T-helper 1 cell treated with Interleukin-12 subunit alpha and Interleukin-12 subunit beta and Interleukin-4 antibody, amounts not matched to agents 30 μg/mL and 1 μg/mL, for 36 hours (primary cell): ENCODE results near the gene CALML5.
"Not testable (repeated sequence)": the region's sequence is repeated elsewhere in the genome, so short reads cannot be mapped to it uniquely, and the experiment has no call there.

Experiments
- H3K27ac Mint-ChIP-seq: one replicate; pipeline ENCODE4 v1.8.0; 2021; ENCODE audit warnings: mild to moderate bottlenecking, mixed read lengths
- H3K27me3 Mint-ChIP-seq: one replicate; pipeline ENCODE4 v1.8.0; 2021; ENCODE audit warnings: low read depth, mixed read lengths
- H3K36me3 Mint-ChIP-seq: one replicate; pipeline ENCODE4 v1.8.0; 2021; ENCODE audit warnings: low read depth, mixed read lengths
- H3K4me1 Mint-ChIP-seq: one replicate; pipeline ENCODE4 v1.8.0; 2021; ENCODE audit warnings: low read depth, mixed read lengths
- H3K4me3 Mint-ChIP-seq: one replicate; pipeline ENCODE4 v1.8.0; 2021; ENCODE audit warnings: mild to moderate bottlenecking, moderate library complexity, mixed read lengths
- H3K9me3 Mint-ChIP-seq: one replicate; pipeline ENCODE4 v1.8.0; 2021; ENCODE audit warnings: mixed read lengths

Gene CALML5

GRCh38 chr10:5479481-5480161 lies 19.7 kb downstream of the CALML5 start:
- Mint-ChIP-seq H3K9me3 (no peaks in the 10 kb centered on the region), H3K36me3 (no peaks in the 10 kb centered on the region), H3K4me3 (no peak overlapping the region), H3K27ac (no peak overlapping the region), H3K4me1 (no peaks in the 10 kb centered on the region), H3K27me3 (peaks cover 4% of the 10 kb centered on the region)

- no peak overlapping the region for H3K27ac Mint-ChIP-seq
- H3K4me3 Mint-ChIP-seq, result no peak overlapping the region
- H3K9me3 Mint-ChIP-seq, result no peaks in the 10 kb centered on the region
- no peaks in the 10 kb centered on the region for H3K4me1 Mint-ChIP-seq
- no peaks in the 10 kb centered on the region for H3K36me3 Mint-ChIP-seq
- H3K27me3 Mint-ChIP-seq, result peaks cover 4% of the 10 kb centered on the region
Measured at GRCh38 chr10:5478694-5479305, 20.6 kb downstream of the CALML5 start.

- Mint-ChIP-seq H3K27ac (no peak overlapping the region), H3K4me3 (no peak overlapping the region), H3K4me1 (no peaks in the 10 kb centered on the region), H3K27me3 (peaks cover 2% of the 10 kb centered on the region), H3K36me3 (no peaks in the 10 kb centered on the region), H3K9me3 (no peaks in the 10 kb centered on the region)
Measured at GRCh38 chr10:5477948-5478693, 21.2 kb downstream of the CALML5 start.

- Mint-ChIP-seq H3K4me1 (no peaks in the 10 kb centered on the region), H3K9me3 (no peaks in the 10 kb centered on the region), H3K4me3 (no peak overlapping the region), H3K27me3 (no peaks in the 10 kb centered on the region), H3K36me3 (no peaks in the 10 kb centered on the region), H3K27ac (no peak overlapping the region)
Measured at GRCh38 chr10:5476918-5477525, 22.3 kb downstream of the CALML5 start.

GRCh38 chr10:5475974-5476807 lies 23.2 kb downstream of the CALML5 start:
- H3K4me3 Mint-ChIP-seq, H3K4me1 Mint-ChIP-seq, H3K9me3 Mint-ChIP-seq, H3K27ac Mint-ChIP-seq, H3K27me3 Mint-ChIP-seq, H3K36me3 Mint-ChIP-seq: not testable (repeated sequence)

GRCh38 chr10:5475088-5475487 lies 24.3 kb downstream of the CALML5 start:
- not testable (repeated sequence) for H3K27me3 Mint-ChIP-seq, H3K36me3 Mint-ChIP-seq, H3K4me3 Mint-ChIP-seq

GRCh38 chr10:5474642-5475041 lies 24.7 kb downstream of the CALML5 start:
- not testable (repeated sequence) for H3K36me3 Mint-ChIP-seq, H3K4me3 Mint-ChIP-seq, H3K4me1 Mint-ChIP-seq, H3K9me3 Mint-ChIP-seq, H3K27me3 Mint-ChIP-seq, H3K27ac Mint-ChIP-seq

More at GRCh38 chr10:5475088-5475487, 24.3 kb downstream of the CALML5 start:
- H3K9me3 Mint-ChIP-seq, H3K27ac Mint-ChIP-seq, H3K4me1 Mint-ChIP-seq: not testable (repeated sequence)

- no peak overlapping the region for H3K27ac Mint-ChIP-seq
- no peaks in the 10 kb centered on the region for H3K9me3 Mint-ChIP-seq
- H3K36me3 Mint-ChIP-seq, result no peaks in the 10 kb centered on the region
- no peaks in the 10 kb centered on the region for H3K27me3 Mint-ChIP-seq
- no peaks in the 10 kb centered on the region for H3K4me1 Mint-ChIP-seq
- H3K4me3 Mint-ChIP-seq, result no peak overlapping the region
Measured at GRCh38 chr10:5470062-5470751, 29.2 kb downstream of the CALML5 start.

GRCh38 chr10:5469353-5470061 lies 29.9 kb downstream of the CALML5 start:
- Mint-ChIP-seq H3K27ac (no peak overlapping the region), H3K27me3 (no peaks in the 10 kb centered on the region), H3K9me3 (no peaks in the 10 kb centered on the region), H3K4me1 (no peaks in the 10 kb centered on the region), H3K4me3 (no peak overlapping the region), H3K36me3 (no peaks in the 10 kb centered on the region)

GRCh38 chr10:5468262-5469106 lies 30.9 kb downstream of the CALML5 start:
- H3K4me3 Mint-ChIP-seq, result no peak overlapping the region
- no peaks in the 10 kb centered on the region for H3K4me1 Mint-ChIP-seq
- no peaks in the 10 kb centered on the region for H3K36me3 Mint-ChIP-seq
- H3K9me3 Mint-ChIP-seq, result no peaks in the 10 kb centered on the region
- no peaks in the 10 kb centered on the region for H3K27me3 Mint-ChIP-seq
- H3K27ac Mint-ChIP-seq, result no peak overlapping the region

- H3K4me3 Mint-ChIP-seq, result no peak overlapping the region
- H3K9me3 Mint-ChIP-seq, result no peaks in the 10 kb centered on the region
- H3K27ac Mint-ChIP-seq, result no peak overlapping the region
- no peaks in the 10 kb centered on the region for H3K36me3 Mint-ChIP-seq
- no peaks in the 10 kb centered on the region for H3K27me3 Mint-ChIP-seq
- H3K4me1 Mint-ChIP-seq, result peaks cover 2% of the 10 kb centered on the region
Measured at GRCh38 chr10:5467634-5468255, 31.6 kb downstream of the CALML5 start.

GRCh38 chr10:5467207-5467535 lies 32.2 kb downstream of the CALML5 start:
- Mint-ChIP-seq H3K9me3 (no peaks in the 10 kb centered on the region), H3K27ac (no peak overlapping the region), H3K27me3 (no peaks in the 10 kb centered on the region), H3K36me3 (no peaks in the 10 kb centered on the region), H3K4me3 (no peak overlapping the region), H3K4me1 (peaks cover 2% of the 10 kb centered on the region)
